ENCODE results near the gene CDH8. TPM values are rescaled to one million over a fixed set of nuclear protein-coding genes. Genes with fewer than 3 reads are reported as not detected.

Gene CDH8
- total RNA-seq, 1 donor from 2014 or later = 23.7 TPM

- Histone ChIP-seq H3K9me3 (ENCODE audit: low read depth) (no peaks in the 10 kb centered on the region), H3K27ac (no peak overlapping the region), H4K20me1 (ENCODE audit: low read depth) (no peaks in the 10 kb centered on the region), H3K4me3 (no peak overlapping the region), H2AFZ (replicated peaks) (no peak overlapping the region), H3K36me3 (no peaks in the 10 kb centered on the region), H3F3A (ENCODE audit: low read depth) (no peaks in the 10 kb centered on the region), H3K4me2 (no peak overlapping the region), H3K27me3 (no peaks in the 10 kb centered on the region), H3K9ac (no peak overlapping the region), H3K4me1 (peaks cover 5% of the 10 kb centered on the region), H3K79me2 (ENCODE audit: low read depth) (no peaks in the 10 kb centered on the region)
- H3K9me3 Mint-ChIP-seq = no peaks in the 10 kb centered on the region
- H3K4me1 Mint-ChIP-seq = peaks cover 3% of the 10 kb centered on the region
- no peaks in the 10 kb centered on the region for H3K27me3 Mint-ChIP-seq (ENCODE audit: insufficient read depth, low read depth)
- DNase-seq (ENCODE audit: low spot score) = no peak
- no peak overlapping the region for H3K4me3 Mint-ChIP-seq
- no peak for TF ChIP-seq EZH2phosphoT487 (IDR thresholded peaks at IDR 0.05)
- TF ChIP-seq EZH2 (IDR thresholded peaks at IDR 0.05) = no peak
- no peak for TF ChIP-seq CTCF (IDR thresholded peaks at IDR 0.05)
- H3K27ac Mint-ChIP-seq = no peak overlapping the region
- no peaks in the 10 kb centered on the region for H3K36me3 Mint-ChIP-seq
These were observed 351.7 kb downstream of the CDH8 start for GRCh38 chr16:61684541-61684940.

GRCh38 chr16:61681673-61682072 is 354.6 kb downstream of the CDH8 start:
- no peak overlapping the region for H3K27ac Mint-ChIP-seq
- DNase-seq (ENCODE audit: low spot score) = no peak
- H4K20me1 ChIP-seq (ENCODE audit: low read depth) = no peaks in the 10 kb centered on the region
- no peaks in the 10 kb centered on the region for H3K9me3 ChIP-seq (ENCODE audit: low read depth)
- peaks cover 3% of the 10 kb centered on the region for H3K4me1 Mint-ChIP-seq
- H2AFZ ChIP-seq (replicated peaks) = no peak overlapping the region
- no peak overlapping the region for H3K4me2 ChIP-seq
- H3K27me3 ChIP-seq = no peaks in the 10 kb centered on the region
- no peaks in the 10 kb centered on the region for H3K36me3 ChIP-seq
- no peaks in the 10 kb centered on the region for H3F3A ChIP-seq (ENCODE audit: low read depth)
- no peaks in the 10 kb centered on the region for H3K36me3 Mint-ChIP-seq
- no peak overlapping the region for H3K4me3 ChIP-seq
- H3K4me1 ChIP-seq = peaks cover 5% of the 10 kb centered on the region
- no peak overlapping the region for H3K27ac ChIP-seq
- H3K27me3 Mint-ChIP-seq (ENCODE audit: insufficient read depth, low read depth) = no peaks in the 10 kb centered on the region
- H3K9me3 Mint-ChIP-seq = no peaks in the 10 kb centered on the region
- no peak overlapping the region for H3K4me3 Mint-ChIP-seq
- TF ChIP-seq CTCF (IDR thresholded peaks at IDR 0.05) (no peak), EZH2phosphoT487 (IDR thresholded peaks at IDR 0.05) (no peak), EZH2 (IDR thresholded peaks at IDR 0.05) (no peak)
- no peaks in the 10 kb centered on the region for H3K79me2 ChIP-seq (ENCODE audit: low read depth)
- H3K9ac ChIP-seq = no peak overlapping the region

- H3K36me3 ChIP-seq = no peaks in the 10 kb centered on the region
- peaks cover 5% of the 10 kb centered on the region for H3K4me1 ChIP-seq
- Mint-ChIP-seq H3K9me3 (no peaks in the 10 kb centered on the region), H3K4me1 (no peaks in the 10 kb centered on the region), H3K27ac (no peak overlapping the region), H3K4me3 (no peak overlapping the region), H3K27me3 (ENCODE audit: insufficient read depth, low read depth) (no peaks in the 10 kb centered on the region), H3K36me3 (no peaks in the 10 kb centered on the region)
- no peak overlapping the region for H2AFZ ChIP-seq (replicated peaks)
- no peaks in the 10 kb centered on the region for H4K20me1 ChIP-seq (ENCODE audit: low read depth)
- H3F3A ChIP-seq (ENCODE audit: low read depth) = no peaks in the 10 kb centered on the region
- no peaks in the 10 kb centered on the region for H3K9me3 ChIP-seq (ENCODE audit: low read depth)
- no peaks in the 10 kb centered on the region for H3K27me3 ChIP-seq
- H3K4me2 ChIP-seq = no peak overlapping the region
- DNase-seq (ENCODE audit: low spot score) = no peak
- H3K4me3 ChIP-seq = no peak overlapping the region
- no peak overlapping the region for H3K9ac ChIP-seq
- no peaks in the 10 kb centered on the region for H3K79me2 ChIP-seq (ENCODE audit: low read depth)
- TF ChIP-seq EZH2 (IDR thresholded peaks at IDR 0.05) (no peak), EZH2phosphoT487 (IDR thresholded peaks at IDR 0.05) (no peak), CTCF (IDR thresholded peaks at IDR 0.05) (no peak)
- H3K27ac ChIP-seq = no peak overlapping the region
These were observed 355.1 kb downstream of the CDH8 start for GRCh38 chr16:61681124-61681523.

Measured in neural progenitor cell (in vitro differentiated cells).